Lower leg skin (tissue), 3 donors: Measurements from ENCODE around the gene SGSH.

ENCODE experiments used
- CTCF ChIP-seq, 3 donors: fragments of 450-650 bp; IDR thresholded peaks; one replicate each; pipeline ENCODE4 v1.5.1; 2016; ENCODE audit warnings: antibody characterized with exemption in 3 of 3, mild to moderate bottlenecking in 3 of 3, moderate library complexity in 2 of 3
- POLR2A ChIP-seq, 2 donors: fragments of 450-650 bp; IDR thresholded peaks; one replicate each; pipeline ENCODE4 v1.6.1; 2016 to 2017; ENCODE audit warnings: antibody characterized with exemption in 2 of 2, mild to moderate bottlenecking in 1 of 2, moderate library complexity in 1 of 2

GRCh38 chr17:80216473-80217456 lies 3.4 kb downstream of the SGSH start:
- TF ChIP-seq POLR2A (IDR thresholded peaks at IDR 0.05) (no peak), CTCF (IDR thresholded peaks at IDR 0.05) (no peak)
